Suprapubic skin (tissue), 3 donors: ENCODE results near the gene IMPA2.

ENCODE experiments used
- POLR2AphosphoS5 ChIP-seq, 3 donors: sonication (generic); formaldehyde crosslinking; IDR thresholded peaks; one replicate each; pipeline ENCODE4 v1.6.1; 2017; ENCODE audit warnings: antibody characterized with exemption in 3 of 3
- TF ChIP-seq, protein P1 (sequence below), 2 donors: fragments of 200-600 bp in 1 of 2; fragments of 450-650 bp in 1 of 2; sonication (generic) in 1 of 2; IDR thresholded peaks; one replicate each; pipeline ENCODE4 v1.5.1; 2016 to 2019; ENCODE audit warnings: antibody characterized with exemption in 2 of 2, mild to moderate bottlenecking in 1 of 2, moderate library complexity in 1 of 2

DNA sequence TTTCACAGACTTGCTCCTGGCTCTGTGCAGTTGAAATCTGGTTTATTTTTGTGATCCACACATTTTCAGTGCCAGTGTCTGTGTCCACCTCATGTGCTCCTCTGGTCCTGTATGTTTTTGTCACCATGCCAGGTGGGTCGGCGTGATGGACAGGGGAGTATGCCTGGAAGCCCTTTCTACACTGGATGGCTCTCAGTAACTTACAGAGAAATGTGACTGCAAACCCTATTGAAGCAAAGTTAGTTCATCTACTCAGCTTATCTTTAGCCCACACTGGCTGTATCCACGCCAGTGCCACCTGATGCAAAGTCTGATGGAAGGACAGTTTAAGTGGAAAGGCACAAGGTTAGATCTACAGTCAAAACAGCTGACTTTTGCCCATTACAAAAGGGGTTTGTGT, 4.3 kb downstream of the IMPA2 start:
- TF ChIP-seq POLR2AphosphoS5 (IDR thresholded peaks at IDR 0.05): no peak
- TF ChIP-seq, protein P1, sequence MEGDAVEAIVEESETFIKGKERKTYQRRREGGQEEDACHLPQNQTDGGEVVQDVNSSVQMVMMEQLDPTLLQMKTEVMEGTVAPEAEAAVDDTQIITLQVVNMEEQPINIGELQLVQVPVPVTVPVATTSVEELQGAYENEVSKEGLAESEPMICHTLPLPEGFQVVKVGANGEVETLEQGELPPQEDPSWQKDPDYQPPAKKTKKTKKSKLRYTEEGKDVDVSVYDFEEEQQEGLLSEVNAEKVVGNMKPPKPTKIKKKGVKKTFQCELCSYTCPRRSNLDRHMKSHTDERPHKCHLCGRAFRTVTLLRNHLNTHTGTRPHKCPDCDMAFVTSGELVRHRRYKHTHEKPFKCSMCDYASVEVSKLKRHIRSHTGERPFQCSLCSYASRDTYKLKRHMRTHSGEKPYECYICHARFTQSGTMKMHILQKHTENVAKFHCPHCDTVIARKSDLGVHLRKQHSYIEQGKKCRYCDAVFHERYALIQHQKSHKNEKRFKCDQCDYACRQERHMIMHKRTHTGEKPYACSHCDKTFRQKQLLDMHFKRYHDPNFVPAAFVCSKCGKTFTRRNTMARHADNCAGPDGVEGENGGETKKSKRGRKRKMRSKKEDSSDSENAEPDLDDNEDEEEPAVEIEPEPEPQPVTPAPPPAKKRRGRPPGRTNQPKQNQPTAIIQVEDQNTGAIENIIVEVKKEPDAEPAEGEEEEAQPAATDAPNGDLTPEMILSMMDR (IDR thresholded peaks at IDR 0.05): no peak
